Hepatocyte (in vitro differentiated cells): ENCODE results near the gene CACNA2D1.

Experiments
- CTCF ChIP-seq: fragments of 200-600 bp; sonication (generic); IDR thresholded peaks from 2 replicates; pipeline ENCODE4 v1.5.1; 2016; ENCODE audit warnings: antibody characterized with exemption, mild to moderate bottlenecking; ENCODE audit not compliant: poor library complexity
- EZH2 ChIP-seq: fragments of 200-600 bp; sonication (generic); IDR thresholded peaks from 2 replicates; pipeline ENCODE4 v1.6.1; 2016; ENCODE audit warnings: antibody characterized with exemption, mild to moderate bottlenecking, borderline replicate concordance
- EZH2phosphoT487 ChIP-seq: fragments of 200-600 bp; sonication (generic); IDR thresholded peaks from one replicate; pipeline ENCODE4 v1.6.1; 2018; ENCODE audit warnings: antibody characterized with exemption, mild to moderate bottlenecking, low read depth, moderate library complexity; ENCODE audit not compliant: unreplicated experiment, severe bottlenecking

- TF ChIP-seq CTCF, result peak; percentile 15
- TF ChIP-seq EZH2, result no peak
- no peak for TF ChIP-seq EZH2phosphoT487
These were observed 271.6 kb downstream of the CACNA2D1 start for GRCh38 chr7:82172017-82172416.
